Astrocyte of the cerebellum (primary cell): ENCODE results near the gene SDHD.

Source experiments
- DNase-seq: peaks from one replicate; pipeline ENCODE4 v3.0.0-alpha.2; 2011; ENCODE audit warnings: low read depth
- H3K4me3 ChIP-seq: 2 replicates; pipeline ENCODE4 v1.5.1; 2011; ENCODE audit warnings: mild to moderate bottlenecking, low read depth, low read length, moderate library complexity
- in situ Hi-C: cut with HindIII; loops from 2 replicates; pipeline ENCODE4 v1.10.0; 2017; ENCODE audit warnings: low sequenced_read_pairs
- TF ChIP-seq, protein P1 (sequence below): IDR thresholded peaks from 2 replicates; pipeline ENCODE4 v1.5.1; 2012; ENCODE audit warnings: low read length, low read depth, moderate library complexity, mild to moderate bottlenecking; ENCODE audit errors: missing control alignments

The SDHD gene

DNA sequence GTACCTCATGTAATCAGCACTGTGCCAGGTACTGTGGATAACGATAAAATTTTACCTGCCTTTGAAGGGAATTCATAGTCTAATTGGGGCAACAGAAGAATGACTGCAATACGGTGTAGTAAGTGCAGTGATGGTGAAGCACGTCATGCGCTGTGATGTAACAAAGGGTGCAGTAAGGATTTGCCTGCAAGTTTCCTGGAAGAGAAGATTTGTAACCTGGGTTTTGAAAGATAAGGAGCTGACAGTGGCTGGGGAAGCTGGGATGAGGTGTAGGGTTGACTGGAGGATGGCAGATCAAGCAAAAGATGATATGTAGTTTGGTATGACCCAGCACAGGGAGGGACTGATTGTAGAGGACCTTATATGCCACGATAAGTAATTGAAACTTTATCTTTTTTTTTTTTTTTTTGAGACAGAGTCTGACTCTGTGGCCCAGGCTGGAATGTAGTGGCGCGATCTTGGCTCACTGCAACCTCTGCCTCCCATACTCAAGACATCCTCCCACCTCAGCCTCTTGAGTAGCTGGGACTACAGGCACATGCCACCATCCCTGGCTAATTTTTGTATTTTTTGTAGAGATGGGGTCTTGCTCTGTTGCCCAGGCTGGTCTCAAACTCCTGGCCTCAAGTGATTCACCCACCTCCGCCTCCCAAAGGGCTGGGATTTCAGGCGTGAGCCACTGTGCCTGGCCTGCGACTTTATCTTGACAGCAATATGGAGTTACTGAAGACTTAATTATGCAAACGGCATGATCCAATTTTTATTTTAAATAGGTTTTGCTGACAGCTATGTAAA lies 11.3 kb downstream of the SDHD start:
- TF ChIP-seq, protein P1, sequence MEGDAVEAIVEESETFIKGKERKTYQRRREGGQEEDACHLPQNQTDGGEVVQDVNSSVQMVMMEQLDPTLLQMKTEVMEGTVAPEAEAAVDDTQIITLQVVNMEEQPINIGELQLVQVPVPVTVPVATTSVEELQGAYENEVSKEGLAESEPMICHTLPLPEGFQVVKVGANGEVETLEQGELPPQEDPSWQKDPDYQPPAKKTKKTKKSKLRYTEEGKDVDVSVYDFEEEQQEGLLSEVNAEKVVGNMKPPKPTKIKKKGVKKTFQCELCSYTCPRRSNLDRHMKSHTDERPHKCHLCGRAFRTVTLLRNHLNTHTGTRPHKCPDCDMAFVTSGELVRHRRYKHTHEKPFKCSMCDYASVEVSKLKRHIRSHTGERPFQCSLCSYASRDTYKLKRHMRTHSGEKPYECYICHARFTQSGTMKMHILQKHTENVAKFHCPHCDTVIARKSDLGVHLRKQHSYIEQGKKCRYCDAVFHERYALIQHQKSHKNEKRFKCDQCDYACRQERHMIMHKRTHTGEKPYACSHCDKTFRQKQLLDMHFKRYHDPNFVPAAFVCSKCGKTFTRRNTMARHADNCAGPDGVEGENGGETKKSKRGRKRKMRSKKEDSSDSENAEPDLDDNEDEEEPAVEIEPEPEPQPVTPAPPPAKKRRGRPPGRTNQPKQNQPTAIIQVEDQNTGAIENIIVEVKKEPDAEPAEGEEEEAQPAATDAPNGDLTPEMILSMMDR, result no peak
- in situ Hi-C loops, result no loop called here
- H3K4me3 ChIP-seq, result no peak overlapping the region
- no peak for DNase-seq

GRCh38 chr11:112100462-112100861 lies 13.8 kb downstream of the SDHD start:
- no peak overlapping the region for H3K4me3 ChIP-seq
- no peak for DNase-seq
- in situ Hi-C loops, result no loop called here
- TF ChIP-seq, protein P1, result no peak

DNA sequence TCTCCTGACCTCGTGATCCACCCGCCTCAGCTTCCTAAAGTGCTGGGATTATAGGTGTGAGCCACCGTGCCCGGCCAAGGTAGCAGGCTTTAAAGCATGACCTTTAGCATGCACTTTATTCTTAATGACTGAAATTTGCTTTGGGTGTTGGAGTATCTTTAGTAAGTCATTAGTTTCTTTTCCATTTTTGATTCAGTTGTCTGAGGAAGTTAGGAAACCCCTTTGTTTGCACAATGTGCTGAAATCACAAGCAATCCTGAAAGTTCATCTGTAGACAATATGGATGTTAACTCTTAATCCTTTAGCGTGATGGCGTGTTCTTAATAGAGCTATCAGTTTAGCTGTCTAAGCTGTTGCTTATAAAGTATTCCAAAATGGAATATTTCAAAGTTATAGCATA lies 16.8 kb downstream of the SDHD start:
- no peak overlapping the region for H3K4me3 ChIP-seq
- no peak for DNase-seq
- in situ Hi-C loops, result no loop called here
- TF ChIP-seq, protein P1, result no peak

DNA sequence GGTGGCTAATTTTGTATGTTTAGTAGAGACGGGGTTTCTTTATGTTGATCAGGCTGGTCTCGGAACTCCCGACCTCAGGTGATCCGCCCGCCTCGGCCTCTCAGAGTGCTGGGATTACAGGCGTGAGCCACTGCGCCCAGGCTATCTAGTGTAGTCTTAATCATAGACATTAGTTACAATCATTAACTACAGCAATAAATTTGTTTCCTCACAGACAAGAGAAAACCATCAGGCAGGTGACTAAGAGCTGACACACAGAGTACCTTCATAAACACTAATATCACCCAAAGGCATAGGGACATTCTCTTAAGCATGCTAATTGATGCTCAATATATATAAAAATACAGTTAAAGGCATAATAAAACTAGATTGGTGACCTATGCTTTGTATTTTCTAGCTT lies 19.4 kb downstream of the SDHD start:
- no peak for DNase-seq
- in situ Hi-C loops, result no loop called here
- no peak overlapping the region for H3K4me3 ChIP-seq
- TF ChIP-seq, protein P1, result no peak

GRCh38 chr11:112113539-112114457 lies 27.1 kb downstream of the SDHD start:
- no peak overlapping the region for H3K4me3 ChIP-seq
- peak; percentile 23 for DNase-seq
- TF ChIP-seq, protein P1, result peak; percentile 70
- in situ Hi-C loops, result no loop called here

DNA sequence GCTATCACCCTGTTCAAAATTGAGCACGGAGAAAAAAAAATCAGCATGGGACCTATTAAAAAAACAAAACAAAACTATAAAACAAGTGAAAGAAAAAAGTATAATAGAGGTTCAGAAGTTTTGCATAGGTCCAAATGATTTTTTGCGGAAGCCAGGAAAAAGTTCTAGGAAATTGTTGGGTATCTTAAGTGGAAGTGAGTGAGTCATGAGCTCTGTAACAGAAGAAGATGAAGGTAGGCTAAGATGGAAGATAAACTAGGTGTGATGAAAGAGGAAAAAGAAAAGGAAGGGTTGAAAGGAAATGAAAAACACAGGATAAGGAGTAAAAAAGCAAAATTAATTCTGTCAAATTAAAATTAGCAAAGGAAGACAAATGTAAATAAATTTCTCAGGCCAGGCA lies 27.8 kb downstream of the SDHD start:
- in situ Hi-C loops, result no loop called here

More for the DNA sequence above, 27.8 kb downstream of the SDHD start:
- TF ChIP-seq, protein P1, result no peak
- DNase-seq, result no peak
- no peak overlapping the region for H3K4me3 ChIP-seq
